H1 (cell line): ENCODE data around the gene ERGIC2. TPM values are rescaled to one million over a fixed set of nuclear protein-coding genes. Genes with fewer than 3 reads are reported as not detected.

Experiments used
- ASH2L ChIP-seq: fragments of 200-600, 300-600 bp; sonication (generic); IDR thresholded peaks from one replicate; pipeline ENCODE4 v1.7.1; 2017; ENCODE audit warnings: low read length
- JUN ChIP-seq: IDR thresholded peaks from 2 replicates; pipeline ENCODE4 v1.6.1; 2011; ENCODE audit warnings: low read depth, mild to moderate bottlenecking, improper control_type of control experiment, low read length
- JUND ChIP-seq: IDR thresholded peaks from 2 replicates; pipeline ENCODE4 v1.6.1; 2011; ENCODE audit warnings: mild to moderate bottlenecking, improper control_type of control experiment, low read length
- RNF2 ChIP-seq: fragments of 200-900, 300-1000 bp; sonication (generic); IDR thresholded peaks from 2 replicates; pipeline ENCODE4 v1.7.1; 2016; ENCODE audit warnings: borderline replicate concordance, low read depth, mild to moderate bottlenecking, antibody characterized with exemption, low read length; ENCODE audit not compliant: poor library complexity, severe bottlenecking; ENCODE audit errors: missing control alignments
- RXRA ChIP-seq: IDR thresholded peaks from 2 replicates; pipeline ENCODE4 v1.6.1; 2011; ENCODE audit warnings: low read depth, mild to moderate bottlenecking, low read length, moderate library complexity; ENCODE audit not compliant: insufficient read depth
- polyA plus RNA-seq, 7 experiments: library from polyadenylated mRNA; depleted of rRNA in 3 of 7; stranded (reverse) in 5 of 7; unstranded in 2 of 7; fragments of >200 nt in 5 of 7; fragments of 200-250 nt in 2 of 7; gene quantifications; 1 replicate in 5 of 7; 2 replicates in 1 of 7; 4 replicates in 1 of 7; pipeline versions ENCODE4 v1.2.1 to v1.2.3, GENCODE V29; 2011 to 2013; ENCODE audit warnings: missing spikeins in 2 of 7, mixed read lengths in 2 of 7
- total RNA-seq: library from RNA; stranded (reverse); fragmentation: NEBNext Ultra II Directional; extraction: Animal tissue kit (Norgen Biotek cat#: 25700); gene quantifications from 2 replicates; pipeline ENCODE4 v1.2.1, GENCODE V29; 2021
- TF ChIP-seq, protein P1 (sequence below): fragments of 300-600 bp; sonication (generic); IDR thresholded peaks from 2 replicates; pipeline ENCODE4 v1.7.1; 2012; ENCODE audit warnings: low read length, moderate library complexity, mild to moderate bottlenecking, inconsistent platforms; ENCODE audit not compliant: insufficient replicate concordance
- TF ChIP-seq, protein P2 (sequence below), 3 experiments: IDR thresholded peaks; 1 replicate in 2 of 3; 2 replicates in 1 of 3; pipeline versions ENCODE4 v1.5.1 to v1.6.1; 2011; ENCODE audit warnings: low read length in 3 of 3, mild to moderate bottlenecking in 3 of 3, inconsistent platforms in 2 of 3, low read depth in 1 of 3, moderate library complexity in 1 of 3; ENCODE audit not compliant: insufficient read depth in 1 of 3; ENCODE audit errors: control extremely low read depth in 1 of 3

ERGIC2 gene
- total and polyA plus RNA-seq, 2 of the 8 experiments (the other 6 are each of a cell fraction or from before 2014, with no cell fraction given) = 16.5 to 61.8 TPM

DNA sequence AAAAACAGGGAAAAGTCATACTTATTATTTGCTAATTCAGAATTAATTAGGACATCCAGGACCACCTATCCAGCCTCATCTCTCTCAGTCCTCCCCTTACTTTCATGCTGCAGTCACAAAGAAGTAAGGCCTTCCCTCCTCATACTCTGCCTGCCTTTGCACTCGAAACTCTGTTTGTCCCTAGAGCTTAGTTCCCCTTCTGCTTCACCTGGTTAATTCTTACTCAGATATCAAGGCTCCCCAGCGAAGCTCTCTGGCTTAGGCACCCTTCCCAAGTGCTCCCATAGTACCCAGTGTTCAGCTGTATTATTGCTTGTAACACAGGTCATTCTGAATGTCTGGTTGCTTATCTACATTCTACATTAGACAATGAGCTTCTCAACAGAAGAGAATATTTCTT lies 81.3 kb downstream of the ERGIC2 start (continued):
- TF ChIP-seq, protein P1, sequence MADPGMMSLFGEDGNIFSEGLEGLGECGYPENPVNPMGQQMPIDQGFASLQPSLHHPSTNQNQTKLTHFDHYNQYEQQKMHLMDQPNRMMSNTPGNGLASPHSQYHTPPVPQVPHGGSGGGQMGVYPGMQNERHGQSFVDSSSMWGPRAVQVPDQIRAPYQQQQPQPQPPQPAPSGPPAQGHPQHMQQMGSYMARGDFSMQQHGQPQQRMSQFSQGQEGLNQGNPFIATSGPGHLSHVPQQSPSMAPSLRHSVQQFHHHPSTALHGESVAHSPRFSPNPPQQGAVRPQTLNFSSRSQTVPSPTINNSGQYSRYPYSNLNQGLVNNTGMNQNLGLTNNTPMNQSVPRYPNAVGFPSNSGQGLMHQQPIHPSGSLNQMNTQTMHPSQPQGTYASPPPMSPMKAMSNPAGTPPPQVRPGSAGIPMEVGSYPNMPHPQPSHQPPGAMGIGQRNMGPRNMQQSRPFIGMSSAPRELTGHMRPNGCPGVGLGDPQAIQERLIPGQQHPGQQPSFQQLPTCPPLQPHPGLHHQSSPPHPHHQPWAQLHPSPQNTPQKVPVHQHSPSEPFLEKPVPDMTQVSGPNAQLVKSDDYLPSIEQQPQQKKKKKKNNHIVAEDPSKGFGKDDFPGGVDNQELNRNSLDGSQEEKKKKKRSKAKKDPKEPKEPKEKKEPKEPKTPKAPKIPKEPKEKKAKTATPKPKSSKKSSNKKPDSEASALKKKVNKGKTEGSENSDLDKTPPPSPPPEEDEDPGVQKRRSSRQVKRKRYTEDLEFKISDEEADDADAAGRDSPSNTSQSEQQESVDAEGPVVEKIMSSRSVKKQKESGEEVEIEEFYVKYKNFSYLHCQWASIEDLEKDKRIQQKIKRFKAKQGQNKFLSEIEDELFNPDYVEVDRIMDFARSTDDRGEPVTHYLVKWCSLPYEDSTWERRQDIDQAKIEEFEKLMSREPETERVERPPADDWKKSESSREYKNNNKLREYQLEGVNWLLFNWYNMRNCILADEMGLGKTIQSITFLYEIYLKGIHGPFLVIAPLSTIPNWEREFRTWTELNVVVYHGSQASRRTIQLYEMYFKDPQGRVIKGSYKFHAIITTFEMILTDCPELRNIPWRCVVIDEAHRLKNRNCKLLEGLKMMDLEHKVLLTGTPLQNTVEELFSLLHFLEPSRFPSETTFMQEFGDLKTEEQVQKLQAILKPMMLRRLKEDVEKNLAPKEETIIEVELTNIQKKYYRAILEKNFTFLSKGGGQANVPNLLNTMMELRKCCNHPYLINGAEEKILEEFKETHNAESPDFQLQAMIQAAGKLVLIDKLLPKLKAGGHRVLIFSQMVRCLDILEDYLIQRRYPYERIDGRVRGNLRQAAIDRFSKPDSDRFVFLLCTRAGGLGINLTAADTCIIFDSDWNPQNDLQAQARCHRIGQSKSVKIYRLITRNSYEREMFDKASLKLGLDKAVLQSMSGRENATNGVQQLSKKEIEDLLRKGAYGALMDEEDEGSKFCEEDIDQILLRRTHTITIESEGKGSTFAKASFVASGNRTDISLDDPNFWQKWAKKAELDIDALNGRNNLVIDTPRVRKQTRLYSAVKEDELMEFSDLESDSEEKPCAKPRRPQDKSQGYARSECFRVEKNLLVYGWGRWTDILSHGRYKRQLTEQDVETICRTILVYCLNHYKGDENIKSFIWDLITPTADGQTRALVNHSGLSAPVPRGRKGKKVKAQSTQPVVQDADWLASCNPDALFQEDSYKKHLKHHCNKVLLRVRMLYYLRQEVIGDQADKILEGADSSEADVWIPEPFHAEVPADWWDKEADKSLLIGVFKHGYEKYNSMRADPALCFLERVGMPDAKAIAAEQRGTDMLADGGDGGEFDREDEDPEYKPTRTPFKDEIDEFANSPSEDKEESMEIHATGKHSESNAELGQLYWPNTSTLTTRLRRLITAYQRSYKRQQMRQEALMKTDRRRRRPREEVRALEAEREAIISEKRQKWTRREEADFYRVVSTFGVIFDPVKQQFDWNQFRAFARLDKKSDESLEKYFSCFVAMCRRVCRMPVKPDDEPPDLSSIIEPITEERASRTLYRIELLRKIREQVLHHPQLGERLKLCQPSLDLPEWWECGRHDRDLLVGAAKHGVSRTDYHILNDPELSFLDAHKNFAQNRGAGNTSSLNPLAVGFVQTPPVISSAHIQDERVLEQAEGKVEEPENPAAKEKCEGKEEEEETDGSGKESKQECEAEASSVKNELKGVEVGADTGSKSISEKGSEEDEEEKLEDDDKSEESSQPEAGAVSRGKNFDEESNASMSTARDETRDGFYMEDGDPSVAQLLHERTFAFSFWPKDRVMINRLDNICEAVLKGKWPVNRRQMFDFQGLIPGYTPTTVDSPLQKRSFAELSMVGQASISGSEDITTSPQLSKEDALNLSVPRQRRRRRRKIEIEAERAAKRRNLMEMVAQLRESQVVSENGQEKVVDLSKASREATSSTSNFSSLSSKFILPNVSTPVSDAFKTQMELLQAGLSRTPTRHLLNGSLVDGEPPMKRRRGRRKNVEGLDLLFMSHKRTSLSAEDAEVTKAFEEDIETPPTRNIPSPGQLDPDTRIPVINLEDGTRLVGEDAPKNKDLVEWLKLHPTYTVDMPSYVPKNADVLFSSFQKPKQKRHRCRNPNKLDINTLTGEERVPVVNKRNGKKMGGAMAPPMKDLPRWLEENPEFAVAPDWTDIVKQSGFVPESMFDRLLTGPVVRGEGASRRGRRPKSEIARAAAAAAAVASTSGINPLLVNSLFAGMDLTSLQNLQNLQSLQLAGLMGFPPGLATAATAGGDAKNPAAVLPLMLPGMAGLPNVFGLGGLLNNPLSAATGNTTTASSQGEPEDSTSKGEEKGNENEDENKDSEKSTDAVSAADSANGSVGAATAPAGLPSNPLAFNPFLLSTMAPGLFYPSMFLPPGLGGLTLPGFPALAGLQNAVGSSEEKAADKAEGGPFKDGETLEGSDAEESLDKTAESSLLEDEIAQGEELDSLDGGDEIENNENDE = no peak
- TF ChIP-seq RXRA (no peak), JUN (no peak), ASH2L (no peak), JUND (no peak), RNF2 (no peak)
- TF ChIP-seq, protein P2, sequence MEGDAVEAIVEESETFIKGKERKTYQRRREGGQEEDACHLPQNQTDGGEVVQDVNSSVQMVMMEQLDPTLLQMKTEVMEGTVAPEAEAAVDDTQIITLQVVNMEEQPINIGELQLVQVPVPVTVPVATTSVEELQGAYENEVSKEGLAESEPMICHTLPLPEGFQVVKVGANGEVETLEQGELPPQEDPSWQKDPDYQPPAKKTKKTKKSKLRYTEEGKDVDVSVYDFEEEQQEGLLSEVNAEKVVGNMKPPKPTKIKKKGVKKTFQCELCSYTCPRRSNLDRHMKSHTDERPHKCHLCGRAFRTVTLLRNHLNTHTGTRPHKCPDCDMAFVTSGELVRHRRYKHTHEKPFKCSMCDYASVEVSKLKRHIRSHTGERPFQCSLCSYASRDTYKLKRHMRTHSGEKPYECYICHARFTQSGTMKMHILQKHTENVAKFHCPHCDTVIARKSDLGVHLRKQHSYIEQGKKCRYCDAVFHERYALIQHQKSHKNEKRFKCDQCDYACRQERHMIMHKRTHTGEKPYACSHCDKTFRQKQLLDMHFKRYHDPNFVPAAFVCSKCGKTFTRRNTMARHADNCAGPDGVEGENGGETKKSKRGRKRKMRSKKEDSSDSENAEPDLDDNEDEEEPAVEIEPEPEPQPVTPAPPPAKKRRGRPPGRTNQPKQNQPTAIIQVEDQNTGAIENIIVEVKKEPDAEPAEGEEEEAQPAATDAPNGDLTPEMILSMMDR (IDR thresholded peaks at IDR 0.05; ENCODE audit: control extremely low read depth in 1 of 3, insufficient read depth in 1 of 3, low read depth in 1 of 3, low read length in 3 of 3) = no peak
